ENCODE measurements around the gene TTC23L.

The TTC23L gene

GRCh38 chr5:34844999-34845398, 6.0 kb downstream of the TTC23L start:
- TF ChIP-seq, protein P1, sequence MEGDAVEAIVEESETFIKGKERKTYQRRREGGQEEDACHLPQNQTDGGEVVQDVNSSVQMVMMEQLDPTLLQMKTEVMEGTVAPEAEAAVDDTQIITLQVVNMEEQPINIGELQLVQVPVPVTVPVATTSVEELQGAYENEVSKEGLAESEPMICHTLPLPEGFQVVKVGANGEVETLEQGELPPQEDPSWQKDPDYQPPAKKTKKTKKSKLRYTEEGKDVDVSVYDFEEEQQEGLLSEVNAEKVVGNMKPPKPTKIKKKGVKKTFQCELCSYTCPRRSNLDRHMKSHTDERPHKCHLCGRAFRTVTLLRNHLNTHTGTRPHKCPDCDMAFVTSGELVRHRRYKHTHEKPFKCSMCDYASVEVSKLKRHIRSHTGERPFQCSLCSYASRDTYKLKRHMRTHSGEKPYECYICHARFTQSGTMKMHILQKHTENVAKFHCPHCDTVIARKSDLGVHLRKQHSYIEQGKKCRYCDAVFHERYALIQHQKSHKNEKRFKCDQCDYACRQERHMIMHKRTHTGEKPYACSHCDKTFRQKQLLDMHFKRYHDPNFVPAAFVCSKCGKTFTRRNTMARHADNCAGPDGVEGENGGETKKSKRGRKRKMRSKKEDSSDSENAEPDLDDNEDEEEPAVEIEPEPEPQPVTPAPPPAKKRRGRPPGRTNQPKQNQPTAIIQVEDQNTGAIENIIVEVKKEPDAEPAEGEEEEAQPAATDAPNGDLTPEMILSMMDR (IDR thresholded peaks at IDR 0.05; ENCODE audit: low read length, missing control alignments): no peak
- H3K4me3 ChIP-seq (replicated peaks; ENCODE audit: low read depth, low read length): no peak overlapping the region
- DNase-seq (ENCODE audit: low read depth): no peak

- no peak for DNase-seq (ENCODE audit: low read depth)
- H3K4me3 ChIP-seq (replicated peaks; ENCODE audit: low read depth, low read length): no peak overlapping the region
- TF ChIP-seq, protein P1 (IDR thresholded peaks at IDR 0.05; ENCODE audit: low read length, missing control alignments): no peak
Measured at GRCh38 chr5:34847056-34847455, 8.1 kb downstream of the TTC23L start.

- TF ChIP-seq, protein P1 (IDR thresholded peaks at IDR 0.05; ENCODE audit: low read length, missing control alignments): no peak
- no peak overlapping the region for H3K4me3 ChIP-seq (replicated peaks; ENCODE audit: low read depth, low read length)
- DNase-seq (ENCODE audit: low read depth): no peak
Measured at GRCh38 chr5:34847552-34847951, 8.6 kb downstream of the TTC23L start.

- TF ChIP-seq, protein P1 (IDR thresholded peaks at IDR 0.05; ENCODE audit: low read length, missing control alignments): no peak
- H3K4me3 ChIP-seq (replicated peaks; ENCODE audit: low read depth, low read length): no peak overlapping the region
- DNase-seq (ENCODE audit: low read depth): no peak
Measured at GRCh38 chr5:34848230-34848629, 9.3 kb downstream of the TTC23L start.

DNA sequence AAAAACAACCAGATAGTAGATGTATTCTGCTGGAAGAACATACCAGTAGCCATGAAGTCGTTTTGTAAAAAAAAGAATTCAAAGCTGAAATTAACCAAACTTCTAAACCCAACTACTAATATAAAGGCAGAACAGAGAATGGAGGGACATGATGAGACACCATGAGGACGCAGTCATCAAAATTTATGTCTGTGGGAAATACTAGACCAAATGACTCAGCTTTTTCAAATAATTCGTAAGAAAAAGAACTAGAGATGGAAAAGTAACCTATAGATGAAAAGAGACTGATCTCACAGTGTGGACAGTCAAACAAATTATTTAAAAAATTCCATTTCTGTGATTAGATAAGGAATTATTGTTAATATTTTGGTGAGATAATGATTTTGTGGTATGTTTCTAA, 10.3 kb downstream of the TTC23L start:
- no peak for DNase-seq (ENCODE audit: low read depth)
- H3K4me3 ChIP-seq (replicated peaks; ENCODE audit: low read depth, low read length): no peak overlapping the region
- TF ChIP-seq, protein P1 (IDR thresholded peaks at IDR 0.05; ENCODE audit: low read length, missing control alignments): no peak

DNA sequence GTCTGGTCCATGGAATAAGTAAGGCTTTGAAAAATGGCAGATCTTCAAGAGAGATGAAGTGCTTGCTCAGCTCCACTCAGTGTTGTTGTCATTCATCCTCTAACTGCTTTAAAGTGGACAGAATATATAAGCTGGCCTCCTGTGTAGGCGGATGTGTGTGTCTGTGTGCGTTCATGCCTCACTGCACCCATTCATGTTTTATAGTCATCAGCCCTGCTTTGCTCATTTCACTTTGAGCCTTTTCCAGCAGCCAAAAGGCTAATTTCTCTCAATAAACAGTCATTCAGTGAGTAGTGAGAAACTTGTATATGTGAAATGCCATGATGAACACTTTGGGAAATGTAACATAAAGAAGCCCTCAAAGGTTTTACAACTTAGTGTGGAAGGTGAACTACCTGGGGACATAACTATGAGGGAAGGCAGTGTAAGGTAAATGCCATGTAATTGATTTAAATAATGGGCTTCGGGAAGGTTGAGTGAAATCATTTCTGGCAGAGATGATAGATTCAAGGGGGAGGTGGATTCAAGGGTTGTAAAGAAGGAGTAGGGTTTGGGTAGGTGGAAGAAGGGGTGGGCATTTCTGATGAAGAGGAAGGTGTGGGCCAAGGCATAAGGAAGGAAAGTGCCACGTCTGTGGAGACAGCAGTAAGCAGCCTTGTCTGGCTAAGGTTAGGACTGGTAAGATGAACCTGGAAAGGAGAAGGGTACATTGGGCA, 15.7 kb downstream of the TTC23L start:
- TF ChIP-seq, protein P1 (IDR thresholded peaks at IDR 0.05; ENCODE audit: low read length, missing control alignments): no peak
- DNase-seq (ENCODE audit: low read depth): no peak
- no peak overlapping the region for H3K4me3 ChIP-seq (replicated peaks; ENCODE audit: low read depth, low read length)

GRCh38 chr5:34857161-34857560, 18.2 kb downstream of the TTC23L start:
- TF ChIP-seq, protein P1 (IDR thresholded peaks at IDR 0.05; ENCODE audit: low read length, missing control alignments): no peak
- H3K4me3 ChIP-seq (replicated peaks; ENCODE audit: low read depth, low read length): no peak overlapping the region
- no peak for DNase-seq (ENCODE audit: low read depth)
